Measurements from ENCODE around the gene KIF5C.

Gene KIF5C

DNA sequence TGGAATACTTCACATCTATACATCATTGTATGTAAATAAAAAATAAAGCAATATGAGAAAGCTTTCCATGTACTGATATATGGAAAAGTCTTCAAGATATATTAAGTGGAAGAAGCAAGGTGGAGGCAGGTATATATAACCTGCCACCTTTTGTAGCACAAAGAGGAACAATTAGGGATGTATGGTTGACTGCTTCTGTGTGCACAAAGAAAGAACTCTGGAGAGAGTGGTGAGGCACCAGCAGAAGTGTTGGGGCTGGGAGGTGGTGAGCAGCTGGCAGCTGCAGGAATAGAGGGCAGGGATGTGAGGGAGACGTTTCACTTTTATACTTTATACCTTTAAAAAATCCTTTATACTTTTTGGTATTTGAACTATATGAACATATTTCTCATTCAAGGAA is 26.1 kb downstream of the KIF5C start:
- H3K27ac ChIP-seq: no peak overlapping the region
- no peak for TF ChIP-seq ZFX (IDR thresholded peaks at IDR 0.05)
- no peak for TF ChIP-seq CTCF (conservative IDR thresholded peaks at IDR 0.05)

GRCh38 chr2:148902798-148903197 is 27.8 kb downstream of the KIF5C start:
- TF ChIP-seq CTCF (conservative IDR thresholded peaks at IDR 0.05) (no peak), ZFX (IDR thresholded peaks at IDR 0.05) (no peak)
- no peak overlapping the region for H3K27ac ChIP-seq

DNA sequence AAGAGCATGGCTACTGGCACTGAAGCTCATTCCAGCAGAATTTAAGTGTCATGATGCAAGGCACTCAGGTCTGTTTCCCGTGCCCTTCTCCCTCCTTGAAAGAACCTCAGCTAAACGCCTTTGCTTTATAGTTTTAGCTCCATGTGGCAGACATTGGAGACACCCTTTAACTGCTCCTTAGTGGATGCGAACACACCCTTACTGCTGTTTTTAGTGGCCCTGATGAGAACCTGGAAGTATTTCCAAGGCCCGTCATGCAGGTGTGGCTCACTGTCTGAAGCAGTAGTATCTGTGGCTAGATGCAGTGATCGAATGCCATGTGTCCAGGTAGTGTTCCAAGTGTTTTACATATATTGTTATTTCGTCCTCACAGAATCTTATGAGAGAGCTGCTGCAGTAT is 28.3 kb downstream of the KIF5C start:
- H3K27ac ChIP-seq: no peak overlapping the region
- TF ChIP-seq CTCF (conservative IDR thresholded peaks at IDR 0.05) (no peak), ZFX (IDR thresholded peaks at IDR 0.05) (no peak)

GRCh38 chr2:148903979-148904378 is 29.0 kb downstream of the KIF5C start:
- no peak for TF ChIP-seq CTCF (conservative IDR thresholded peaks at IDR 0.05)
- no peak for TF ChIP-seq ZFX (IDR thresholded peaks at IDR 0.05)
- H3K27ac ChIP-seq: no peak overlapping the region

DNA sequence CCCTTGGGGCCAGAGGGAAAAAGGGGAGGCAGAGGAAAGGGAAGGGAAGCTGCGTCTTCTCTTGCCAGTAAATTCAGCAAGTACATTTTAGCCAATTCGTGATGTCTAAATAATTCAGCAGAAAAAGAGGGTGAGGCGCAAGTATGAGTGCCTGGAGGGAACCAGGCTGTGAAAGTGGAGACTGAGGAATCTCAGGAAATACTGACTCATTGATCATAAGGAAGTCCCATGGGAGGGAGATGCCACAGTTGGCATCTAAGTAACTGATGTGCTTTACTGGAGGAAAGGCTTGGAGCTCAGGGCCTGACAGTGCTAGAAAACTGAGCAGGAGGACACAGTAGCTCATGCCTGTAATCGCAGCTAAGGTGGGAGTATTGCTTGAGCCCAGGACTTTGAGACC is 31.1 kb downstream of the KIF5C start:
- H3K27ac ChIP-seq: no peak overlapping the region
- TF ChIP-seq ZFX (IDR thresholded peaks at IDR 0.05) (no peak), CTCF (conservative IDR thresholded peaks at IDR 0.05) (no peak)

GRCh38 chr2:148907085-148907785 is 32.2 kb downstream of the KIF5C start:
- TF ChIP-seq ZFX (IDR thresholded peaks at IDR 0.05): no peak
- no peak for TF ChIP-seq CTCF (conservative IDR thresholded peaks at IDR 0.05)
- no peak overlapping the region for H3K27ac ChIP-seq

DNA sequence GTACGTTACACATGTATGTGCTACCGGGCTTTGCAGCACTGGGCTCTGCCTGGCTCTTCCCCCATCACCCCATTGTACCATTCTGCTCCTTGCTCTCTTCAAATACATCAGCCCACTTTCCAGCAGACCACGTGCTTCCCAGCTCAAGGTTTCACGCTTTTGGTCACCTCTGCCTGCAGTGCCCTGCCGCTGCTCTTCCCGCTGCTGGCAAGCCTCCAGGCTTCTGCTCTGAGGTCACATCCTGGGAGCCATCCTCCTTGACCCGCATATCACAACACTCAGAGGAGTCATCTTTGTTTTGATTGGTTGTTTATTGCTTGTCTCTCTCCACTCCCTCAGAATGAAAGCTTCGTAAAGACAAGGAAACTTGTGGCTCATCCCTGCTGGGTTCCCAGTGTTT is 34.1 kb downstream of the KIF5C start:
- H3K27ac ChIP-seq: no peak overlapping the region
- TF ChIP-seq ZFX (IDR thresholded peaks at IDR 0.05) (no peak), CTCF (conservative IDR thresholded peaks at IDR 0.05) (no peak)

Data from C4-2B (cell line).